ENCODE results near the gene PLXNA2. TPM values are rescaled to one million over a fixed set of nuclear protein-coding genes. Genes with fewer than 3 reads are reported as not detected.

The PLXNA2 gene
- total and polyA plus RNA-seq, 2 of the 4 experiments (the other 2 are of a cell fraction): 0.72 to 1.1 TPM

- H4K91ac ChIP-seq (ENCODE audit: insufficient read depth, low read depth, low read length): no peak overlapping the region
- BruUV-seq (replicated peaks): no TSS peak
- POLR2A ChIA-PET (ENCODE audit: unreplicated experiment): no interaction called here
- no peak overlapping the region for H3K23ac ChIP-seq (ENCODE audit: low read depth, low read length)
- dilution Hi-C loops (cut with HindIII; ENCODE audit: low sequenced_read_pairs, unreplicated experiment): no loop called here
- DNase-seq (no peak), ATAC-seq (ENCODE audit: low read depth) (no peak)
- H3K9ac ChIP-seq (ENCODE audit: low read depth, low read length): no peak overlapping the region
- H3K4me1 ChIP-seq (ENCODE audit: control insufficient read depth, insufficient read depth, low read length): no peaks in the 10 kb centered on the region
- H4K8ac ChIP-seq (ENCODE audit: low read depth in 2 of 2, low read length in 2 of 2): no peak overlapping the region
- no peak overlapping the region for H3K4me2 ChIP-seq (ENCODE audit: low read depth, low read length)
- no peak overlapping the region for H3K4me3 ChIP-seq (ENCODE audit: insufficient read depth, low read depth, low read length)
- no peak overlapping the region for H2AK9ac ChIP-seq (replicated peaks; ENCODE audit: low read depth, low read length, poor library complexity)
- no peak overlapping the region for H3K27ac ChIP-seq (ENCODE audit: insufficient read depth, low read length)
- H3K56ac ChIP-seq (ENCODE audit: extremely low read depth, insufficient read depth, low read length): no peak overlapping the region
- H3K36me3 ChIP-seq (ENCODE audit: control insufficient read depth, insufficient read depth, low read length): no peaks in the 10 kb centered on the region
- H2AK5ac ChIP-seq (ENCODE audit: low read depth, low read length): no peak overlapping the region
- no peak overlapping the region for H3K18ac ChIP-seq (ENCODE audit: low read depth, low read length)
- WGBS, 2 experiments (ENCODE audit: extremely low coverage in 2 of 2, insufficient read length in 1 of 2): no CpG with 5 or more reads among the region's 3 CpGs
- H2BK15ac ChIP-seq (ENCODE audit: low read depth, low read length): no peak overlapping the region
- no peak overlapping the region for H2BK20ac ChIP-seq (ENCODE audit: low read depth, low read length)
- in situ Hi-C loops (cut with MboI; ENCODE audit: low sequenced_read_pairs): no loop called here
- H2BK5ac ChIP-seq (ENCODE audit: low read depth, low read length, poor library complexity, severe bottlenecking): no peak overlapping the region
- intact Hi-C loops (cut with micrococcal nuclease): no loop called here
- peaks cover under 1% of the 10 kb centered on the region; the same call in 1 of the 2 replicates for H3K27me3 ChIP-seq (ENCODE audit: control insufficient read depth, insufficient read depth, low read length)
- no peak overlapping the region for H4K5ac ChIP-seq (ENCODE audit: low read depth, low read length)
- H2BK120ac ChIP-seq (ENCODE audit: low read depth, low read length): no peak overlapping the region
- H3K9me1 ChIP-seq (ENCODE audit: insufficient read depth, low read length): no peaks in the 10 kb centered on the region; the same call in 1 of the 2 replicates
- H3K9me3 ChIP-seq (ENCODE audit: control insufficient read depth, insufficient read depth, low read length): no peaks in the 10 kb centered on the region
- CTCF ChIA-PET: interaction anchor here (0.6 to 1.7 kb wide), 5 partner anchors 10 to 257 kb away, joined by 3 to 9 read pairs (median 5); no protein-coding TSS in a partner anchor
- H2AFZ ChIP-seq (replicated peaks; ENCODE audit: low read length, poor library complexity): no peak overlapping the region
- no peak overlapping the region for H3K4ac ChIP-seq (ENCODE audit: low read depth, low read length)
- no peak overlapping the region for H3K14ac ChIP-seq (replicated peaks; ENCODE audit: low read depth, low read length)
- TF ChIP-seq MAZ (IDR thresholded peaks at IDR 0.05; ENCODE audit: borderline replicate concordance, low read depth, low read length) (no peak), RAD21 (IDR thresholded peaks at IDR 0.05; ENCODE audit: low read length) (no peak), SMC3 (IDR thresholded peaks at IDR 0.05; ENCODE audit: low read depth, low read length) (no peak), RFX5 (IDR thresholded peaks at IDR 0.05; ENCODE audit: low read depth, low read length) (no peak), CHD1 (IDR thresholded peaks at IDR 0.05; ENCODE audit: low read depth, low read length) (no peak), BHLHE40 (IDR thresholded peaks at IDR 0.05; ENCODE audit: low read depth, low read length) (no peak), FOS (IDR thresholded peaks at IDR 0.05; ENCODE audit: low read depth, low read length) (no peak), RCOR1 (IDR thresholded peaks at IDR 0.05; ENCODE audit: insufficient replicate concordance, low read length) (no peak), NFE2L2 (IDR thresholded peaks at IDR 0.05; ENCODE audit: low read depth, low read length) (no peak), CTCF (conservative IDR thresholded peaks at IDR 0.05; ENCODE audit: low read depth, low read length) (no peak)
- TF ChIP-seq, protein P1, sequence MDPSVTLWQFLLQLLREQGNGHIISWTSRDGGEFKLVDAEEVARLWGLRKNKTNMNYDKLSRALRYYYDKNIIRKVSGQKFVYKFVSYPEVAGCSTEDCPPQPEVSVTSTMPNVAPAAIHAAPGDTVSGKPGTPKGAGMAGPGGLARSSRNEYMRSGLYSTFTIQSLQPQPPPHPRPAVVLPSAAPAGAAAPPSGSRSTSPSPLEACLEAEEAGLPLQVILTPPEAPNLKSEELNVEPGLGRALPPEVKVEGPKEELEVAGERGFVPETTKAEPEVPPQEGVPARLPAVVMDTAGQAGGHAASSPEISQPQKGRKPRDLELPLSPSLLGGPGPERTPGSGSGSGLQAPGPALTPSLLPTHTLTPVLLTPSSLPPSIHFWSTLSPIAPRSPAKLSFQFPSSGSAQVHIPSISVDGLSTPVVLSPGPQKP (IDR thresholded peaks at IDR 0.05; ENCODE audit: borderline replicate concordance, low read depth, low read length): no peak
- H3K79me1 ChIP-seq (ENCODE audit: low read depth in 1 of 2, low read length in 2 of 2): no peaks in the 10 kb centered on the region
- no peaks in the 10 kb centered on the region for H4K20me1 ChIP-seq (ENCODE audit: insufficient read depth, low read length)
Observed at GRCh38 chr1:208007319-208007937, 236.8 kb downstream of the PLXNA2 start.
